Ishikawa (cell line): Measurements from ENCODE around the gene DRC3.

Experiments used
- CREB1 ChIP-seq: IDR thresholded peaks from 2 replicates; pipeline ENCODE4 v1.6.1; 2012; ENCODE audit warnings: low read depth
- TCF12 ChIP-seq: IDR thresholded peaks from 2 replicates; pipeline ENCODE4 v1.6.1; 2012; ENCODE audit warnings: low read depth

- peak; percentile 59; the same call in 1 of the 2 replicates for TF ChIP-seq CREB1
- no peak for TF ChIP-seq TCF12
Observed at GRCh38 chr17:17972126-17972951, at the start of gene DRC3, which contains the start of gene TOM1L2.
